A673 (cell line): ENCODE data around the gene FAM241B. TPM values are rescaled to one million over a fixed set of nuclear protein-coding genes. Genes with fewer than 3 reads are reported as not detected.

Experiments
- BruUV-seq: library from RNA; stranded (reverse); fragments of 400-500 nt; replicated peaks from 2 replicates; lab custom pipeline; 2021; lab: Mats Ljungman, UMichigan
- CTCF ChIA-PET: fragments of 300-600 bp; sonication (Branson Sonifier 250); formaldehyde crosslinking; loops from one replicate; lab custom pipeline; 2022; ENCODE audit warnings: antibody characterized with exemption; lab: Charles Lee
- POLR2A ChIA-PET: fragments of 300-600 bp; sonication (Branson Sonifier 250); formaldehyde crosslinking; loops from one replicate; lab custom pipeline; 2022; ENCODE audit warnings: antibody characterized with exemption; ENCODE audit not compliant: low non-redundant PET; lab: Charles Lee
- DNase-seq: peaks from one replicate; pipeline ENCODE4 v3.0.0-alpha.2; 2015; ENCODE audit warnings: low spot score
- H3K27ac ChIP-seq: fragments of 200-600 bp; sonication (generic); 2 replicates; pipeline ENCODE4 v1.5.1; 2016; ENCODE audit warnings: mixed run types, low read depth, mild to moderate bottlenecking, mixed read lengths, antibody characterized with exemption, low read length; ENCODE audit not compliant: poor library complexity, severe bottlenecking
- H3K27me3 ChIP-seq: fragments of 200-600 bp; sonication (generic); replicated peaks from 2 replicates; pipeline ENCODE4 v1.6.1; 2017; ENCODE audit warnings: mixed run types, low read depth, mild to moderate bottlenecking, mixed read lengths, antibody characterized with exemption, low read length; ENCODE audit not compliant: insufficient read depth, poor library complexity
- H3K36me3 ChIP-seq: fragments of 200-600 bp; sonication (generic); 2 replicates; pipeline ENCODE4 v1.6.1; 2016; ENCODE audit warnings: mixed run types, mild to moderate bottlenecking, mixed read lengths, antibody characterized with exemption, low read length; ENCODE audit not compliant: insufficient read depth, poor library complexity, severe bottlenecking
- H3K4me1 ChIP-seq: fragments of 200-600 bp; sonication (generic); 2 replicates; pipeline ENCODE4 v1.6.1; 2017; ENCODE audit warnings: mixed run types, mild to moderate bottlenecking, mixed read lengths, antibody characterized with exemption, low read length; ENCODE audit not compliant: insufficient read depth, poor library complexity, severe bottlenecking
- H3K4me3 ChIP-seq: fragments of 200-600 bp; sonication (generic); 2 replicates; pipeline ENCODE4 v1.5.1; 2016; ENCODE audit warnings: low read depth, mixed run types, mild to moderate bottlenecking, mixed read lengths, low read length; ENCODE audit not compliant: poor library complexity, severe bottlenecking
- H3K9me3 ChIP-seq: fragments of 200-600 bp; sonication (generic); 2 replicates; pipeline ENCODE4 v1.6.1; 2016; ENCODE audit warnings: mixed run types, low read depth, mild to moderate bottlenecking, mixed read lengths, antibody characterized with exemption, low read length; ENCODE audit not compliant: poor library complexity, severe bottlenecking
- CTCF ChIP-seq: fragments of 300-800, 200-600 bp; sonication (generic); conservative IDR thresholded peaks from 2 replicates; pipeline ENCODE4 v1.5.1; 2017; ENCODE audit warnings: low read depth, mild to moderate bottlenecking, antibody characterized with exemption, low read length, moderate library complexity, mixed read lengths
- EZH2 ChIP-seq: fragments of 200-600 bp; sonication (generic); IDR thresholded peaks from 2 replicates; pipeline ENCODE4 v1.6.1; 2017; ENCODE audit warnings: borderline replicate concordance, low read depth, mild to moderate bottlenecking, mixed read lengths, antibody characterized with exemption, low read length; ENCODE audit not compliant: poor library complexity, severe bottlenecking
- intact Hi-C: fragments of 100-400 bp; cut with micrococcal nuclease; formaldehyde crosslinking; loops from one replicate; pipeline ENCODE4 v1.10.0; 2022; ENCODE audit not compliant: unreplicated experiment
- total RNA-seq: library from RNA; stranded (reverse); gene quantifications from 2 replicates; pipeline ENCODE4 v1.2.3, GENCODE V29; 2021

Gene FAM241B
- total RNA-seq, 1 experiment from 2014 or later, result 4.2 TPM

GRCh38 chr10:69648461-69648860, 18.4 kb downstream of the FAM241B start:
- DNase-seq, result no peak
- Histone ChIP-seq H3K27me3 (no peaks in the 10 kb centered on the region), H3K4me3 (no peak overlapping the region), H3K4me1 (no peaks in the 10 kb centered on the region), H3K9me3 (no peaks in the 10 kb centered on the region), H3K36me3 (no peaks in the 10 kb centered on the region), H3K27ac (no peak overlapping the region)
- ChIA-PET POLR2A (no interaction called here), CTCF (no interaction called here)
- intact Hi-C loops, result no loop called here
- TF ChIP-seq CTCF (no peak), EZH2 (no peak)
- no TSS peak for BruUV-seq

GRCh38 chr10:69649786-69650550, 19.9 kb downstream of the FAM241B start:
- no peaks in the 10 kb centered on the region for H3K4me1 ChIP-seq
- no peaks in the 10 kb centered on the region for H3K9me3 ChIP-seq
- TF ChIP-seq CTCF (no peak), EZH2 (no peak)
- H3K4me3 ChIP-seq, result no peak overlapping the region
- no peak for DNase-seq
- H3K36me3 ChIP-seq, result no peaks in the 10 kb centered on the region
- CTCF ChIA-PET, result interaction anchor here (0.6 kb wide), 1 partner anchor 262 kb away, joined by 3 read pairs; no protein-coding TSS in a partner anchor
- no peak overlapping the region for H3K27ac ChIP-seq
- no peaks in the 10 kb centered on the region for H3K27me3 ChIP-seq
- POLR2A ChIA-PET, result no interaction called here
- intact Hi-C loops, result no loop called here
- BruUV-seq, result no TSS peak

- no peak for DNase-seq
- ChIA-PET POLR2A (no interaction called here), CTCF (interaction anchor here (0.6 to 0.8 kb wide), 2 partner anchors 14 to 263 kb away, joined by 3 read pairs; no protein-coding TSS in a partner anchor)
- BruUV-seq, result no TSS peak
- Histone ChIP-seq H3K27me3 (no peaks in the 10 kb centered on the region), H3K36me3 (no peaks in the 10 kb centered on the region), H3K9me3 (no peaks in the 10 kb centered on the region), H3K4me1 (no peaks in the 10 kb centered on the region), H3K4me3 (no peak overlapping the region), H3K27ac (no peak overlapping the region)
- TF ChIP-seq EZH2 (no peak), CTCF (no peak)
- intact Hi-C loops, result no loop called here
Observed at GRCh38 chr10:69650589-69651261, 20.7 kb downstream of the FAM241B start.
